Hematopoietic multipotent progenitor cell treated with erythropoietin and hydrocortisone succinate and interleukin-3 and kit ligand, for 6 days (in vitro differentiated cells): Measurements from ENCODE around the gene ZBTB5.
"Not testable (repeated sequence)": the region's sequence is repeated elsewhere in the genome, so short reads cannot be mapped to it uniquely, and the experiment has no call there.

Experiments
- DNase-seq: peaks from one replicate; pipeline ENCODE4 v3.0.0-alpha.2; 2015

ZBTB5 gene

DNA sequence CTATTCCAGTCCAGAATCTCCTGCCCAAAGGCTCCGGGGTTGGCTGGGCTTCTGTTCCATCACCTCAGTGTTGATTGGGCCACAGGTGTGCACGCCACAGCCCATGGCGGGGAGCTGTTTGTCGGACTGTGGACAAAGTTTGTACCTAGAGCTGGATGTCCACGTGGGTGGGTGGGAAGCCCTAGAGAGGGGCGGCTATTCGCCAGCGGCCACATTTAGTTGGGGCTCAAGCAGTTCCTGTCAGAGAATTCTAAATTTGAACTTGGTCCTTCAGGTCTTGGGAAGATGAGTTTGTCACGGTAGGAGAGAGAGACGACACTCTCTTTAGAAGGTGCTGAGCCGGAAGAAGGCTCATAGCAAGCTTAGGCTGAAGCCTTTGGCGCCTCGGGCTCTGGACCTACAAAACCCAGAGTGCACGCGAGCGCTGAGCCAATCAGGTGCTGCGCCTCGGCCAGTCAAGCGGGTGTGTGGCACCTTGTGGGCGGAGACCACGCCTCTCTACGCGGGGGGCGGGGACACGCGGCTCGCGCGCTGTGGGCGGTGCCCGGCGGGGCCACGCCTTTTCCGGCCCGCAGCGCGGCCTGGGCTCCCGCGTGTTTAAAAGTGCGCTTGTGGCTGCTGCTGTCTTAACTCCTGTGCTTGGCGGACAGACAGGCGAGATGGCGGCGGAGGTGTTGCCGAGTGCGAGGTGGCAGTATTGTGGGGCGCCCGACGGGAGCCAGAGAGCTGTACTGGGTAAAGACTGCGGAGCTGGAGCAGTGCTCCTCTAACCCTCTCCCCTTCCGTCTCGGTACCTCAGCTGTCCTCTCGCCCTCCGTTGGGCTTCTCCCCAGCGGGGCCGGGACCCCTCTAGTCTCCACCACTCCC, 20.4 kb upstream of the ZBTB5 start, which contains the start of gene POLR1E:
Gene POLR1E, plus strand, starts transcription at position 560 of the 867 bp plus-strand sequence. Its CDS starts 100 bp downstream, at position 660.
- peak; percentile 98 for DNase-seq

DNA sequence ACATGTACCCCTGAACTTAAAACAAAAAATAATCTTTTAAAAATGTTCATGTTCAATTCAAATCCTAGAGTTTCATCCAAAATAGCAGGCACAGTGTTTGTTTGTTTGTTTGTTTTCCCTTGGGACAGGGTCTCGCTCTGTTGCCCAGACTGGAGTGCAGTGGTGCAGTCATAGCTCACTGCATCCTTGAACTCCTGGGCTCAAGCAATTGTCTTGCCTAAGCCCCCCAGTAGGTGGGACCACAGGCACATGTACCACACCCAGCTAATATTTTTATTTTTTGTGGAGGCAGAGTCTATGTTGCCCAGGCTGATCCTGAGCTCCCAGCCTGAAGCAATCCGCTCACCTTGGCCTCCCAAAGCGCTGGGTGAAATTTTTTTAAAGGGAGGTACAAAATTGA, 15.5 kb upstream of the ZBTB5 start:
- DNase-seq, result peak; percentile 10

DNA sequence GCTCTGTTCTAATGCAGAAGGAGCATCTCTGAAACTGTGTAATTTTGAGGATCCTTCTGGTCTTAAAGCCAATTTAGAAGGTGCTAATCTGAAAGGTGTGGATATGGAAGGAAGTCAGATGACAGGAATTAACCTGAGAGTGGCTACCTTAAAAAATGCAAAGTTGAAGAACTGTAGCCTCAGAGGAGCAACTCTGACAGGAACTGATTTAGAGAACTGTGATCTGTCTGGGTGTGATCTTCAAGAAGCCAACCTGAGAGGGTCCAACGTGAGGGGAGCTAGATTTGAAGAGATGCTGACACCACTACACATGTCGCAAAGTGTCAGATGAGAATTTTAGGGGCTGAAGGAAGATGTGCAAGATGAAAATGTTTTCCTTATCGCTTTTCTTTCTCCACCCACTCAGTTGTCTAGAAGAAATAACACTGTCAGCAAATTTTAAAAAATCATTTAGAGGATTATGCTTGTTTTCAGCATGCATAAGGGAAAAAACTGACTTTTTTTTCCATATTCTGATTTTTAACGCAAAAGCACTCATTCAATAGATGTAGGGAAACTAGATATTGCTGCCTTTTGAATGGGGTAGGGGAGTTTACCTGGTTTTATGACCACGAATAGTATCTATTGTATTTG, 12.9 kb upstream of the ZBTB5 start:
- not testable (repeated sequence) for DNase-seq

DNA sequence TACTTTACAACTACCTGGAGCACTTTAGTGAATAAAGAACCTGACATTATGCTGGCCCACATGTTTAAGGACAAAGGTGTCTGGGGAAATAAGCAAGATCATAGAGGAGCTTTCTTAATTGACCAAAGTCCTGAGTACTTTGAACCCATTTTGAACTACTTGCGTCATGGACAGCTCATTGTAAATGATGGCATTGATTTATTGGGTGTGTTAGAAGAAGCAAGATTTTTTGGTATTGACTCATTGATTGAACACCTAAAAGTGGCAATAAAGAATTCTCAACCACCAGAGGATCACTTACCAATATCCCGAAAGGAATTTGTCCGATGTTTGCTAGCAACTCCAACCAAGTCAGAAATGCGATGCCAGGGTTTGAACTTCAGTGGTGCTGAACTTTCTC, 12.2 kb upstream of the ZBTB5 start:
- DNase-seq, result not testable (repeated sequence)

DNA sequence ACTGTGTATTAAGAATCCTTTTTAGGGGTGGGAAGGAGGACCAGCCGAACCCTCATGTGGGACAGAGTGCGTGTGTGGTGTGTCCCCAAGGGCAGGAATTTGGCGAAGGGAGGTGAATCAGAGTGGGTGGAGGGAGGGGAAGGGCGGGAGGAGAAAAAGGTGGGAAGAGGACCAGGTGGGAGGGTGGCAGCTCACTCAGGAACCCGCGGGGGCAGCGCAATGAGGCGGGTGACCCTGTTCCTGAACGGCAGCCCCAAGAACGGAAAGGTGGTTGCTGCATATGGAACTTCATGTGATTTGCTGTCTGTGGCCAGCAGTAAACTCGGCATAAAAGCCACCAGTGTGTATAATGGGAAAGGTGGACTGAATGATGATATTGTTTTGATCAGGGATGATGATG, 11.7 kb upstream of the ZBTB5 start:
- no peak for DNase-seq

DNA sequence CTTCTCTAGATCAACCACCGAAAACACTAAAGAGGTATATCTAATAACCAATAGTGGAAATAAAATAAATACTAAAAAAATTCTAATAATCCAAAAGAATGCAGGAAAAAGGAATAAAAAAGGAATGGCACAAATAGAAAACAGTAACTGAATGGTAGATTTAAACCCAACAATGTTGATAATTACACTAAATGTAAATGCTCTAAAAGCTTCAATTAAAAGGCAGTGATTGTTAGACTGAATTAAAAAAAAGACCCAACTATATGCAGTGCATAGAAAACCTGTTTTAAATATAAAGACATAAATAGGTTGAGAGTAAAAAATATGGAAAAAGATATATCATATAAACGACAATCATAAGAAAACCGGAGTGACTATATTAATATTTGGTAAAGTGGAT, 9.2 kb upstream of the ZBTB5 start:
- DNase-seq, result no peak

DNA sequence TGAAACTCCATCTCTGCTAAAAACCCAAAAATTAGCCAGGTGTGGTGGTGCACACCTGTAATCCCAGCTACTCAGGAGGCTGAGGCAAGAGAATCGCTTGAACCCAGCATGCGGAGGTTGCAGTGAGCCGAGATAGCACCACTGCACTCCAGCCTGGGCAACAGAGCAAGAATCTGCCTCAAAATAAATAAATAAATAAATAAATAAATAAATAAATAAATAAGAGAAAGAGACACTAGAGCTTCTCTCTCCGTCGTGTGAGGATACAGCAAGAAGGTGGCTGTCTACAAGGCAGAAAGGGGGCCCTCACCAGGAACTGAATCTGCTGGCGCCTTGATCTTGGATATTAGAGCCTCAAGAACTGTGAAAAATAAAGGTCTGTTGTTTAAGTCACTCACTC, 8.7 kb upstream of the ZBTB5 start:
- not testable (repeated sequence) for DNase-seq

DNA sequence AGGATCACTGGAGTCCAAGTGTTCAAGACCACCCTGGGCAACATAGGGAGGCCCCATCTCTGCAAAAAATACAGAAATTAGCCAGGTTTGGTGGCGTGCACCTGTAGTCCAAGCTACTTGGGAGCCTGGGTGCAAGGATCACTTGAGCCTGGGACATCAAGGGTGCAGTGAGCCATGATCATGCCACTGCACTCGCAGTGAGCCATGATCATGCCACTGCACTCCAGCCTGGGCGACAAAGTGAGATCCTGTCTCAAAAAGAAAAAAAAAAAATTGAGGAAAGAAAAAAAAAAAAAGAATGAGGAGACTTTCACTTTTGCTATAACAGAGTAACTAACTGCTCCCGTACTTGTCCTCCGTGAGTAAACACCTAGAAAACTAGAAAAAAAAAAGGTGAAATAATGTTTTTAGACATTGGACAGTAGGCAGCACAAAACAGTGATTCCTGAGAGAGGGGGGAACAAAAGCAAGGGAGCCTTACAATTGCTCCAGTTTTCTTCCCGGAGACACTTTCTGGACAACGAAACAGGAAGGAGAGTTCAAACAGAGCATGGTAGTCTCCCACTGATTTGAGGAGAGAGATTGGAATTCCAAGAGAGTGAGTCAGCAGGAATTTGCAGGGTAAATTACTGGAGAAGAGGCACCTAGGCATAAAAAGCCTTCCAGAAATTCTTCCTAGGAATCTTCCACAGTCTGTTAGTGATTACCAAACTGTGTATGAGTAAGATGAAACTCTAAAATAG, 6.9 kb upstream of the ZBTB5 start:
- no peak for DNase-seq

DNA sequence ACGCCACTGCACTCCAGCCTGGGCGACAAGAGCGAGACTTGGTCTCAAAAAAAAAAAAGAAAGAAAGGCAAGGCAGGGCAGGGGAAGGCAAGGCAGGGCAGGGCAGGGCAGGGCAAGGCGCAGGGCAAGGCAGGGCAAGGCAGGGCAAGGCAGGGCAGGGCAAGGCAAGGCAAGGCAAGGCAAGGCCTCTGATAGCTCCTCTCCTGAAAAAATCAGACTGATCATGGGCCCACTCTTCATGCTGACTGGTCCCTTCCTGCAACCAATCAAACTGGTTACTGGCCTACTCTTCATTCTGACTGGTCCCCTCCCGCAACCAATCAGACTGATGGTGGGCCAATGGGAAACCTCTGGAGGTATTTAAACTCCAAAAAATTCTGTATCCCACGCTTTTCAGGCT, 3.4 kb upstream of the ZBTB5 start:
- peak; percentile 31 for DNase-seq

DNA sequence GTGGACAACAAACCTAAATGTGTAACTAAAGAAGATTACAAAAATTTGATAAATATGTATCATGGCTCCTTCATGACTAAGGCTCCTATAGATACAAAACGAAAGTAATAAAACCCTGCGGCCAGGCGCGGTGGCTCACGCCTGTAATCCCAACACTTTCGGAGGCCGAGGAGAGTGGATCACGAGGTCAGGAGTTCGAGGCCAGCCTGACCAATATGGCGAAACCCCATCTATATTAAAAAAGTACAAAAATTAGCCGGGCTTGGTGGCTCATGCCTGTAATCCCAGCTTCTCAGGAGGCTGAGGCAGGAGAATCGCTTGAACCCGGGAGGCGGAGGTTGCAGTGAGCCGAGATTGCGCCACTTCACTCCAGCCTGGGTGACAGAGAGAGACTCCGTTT, 2.3 kb upstream of the ZBTB5 start:
- not testable (repeated sequence) for DNase-seq

DNA sequence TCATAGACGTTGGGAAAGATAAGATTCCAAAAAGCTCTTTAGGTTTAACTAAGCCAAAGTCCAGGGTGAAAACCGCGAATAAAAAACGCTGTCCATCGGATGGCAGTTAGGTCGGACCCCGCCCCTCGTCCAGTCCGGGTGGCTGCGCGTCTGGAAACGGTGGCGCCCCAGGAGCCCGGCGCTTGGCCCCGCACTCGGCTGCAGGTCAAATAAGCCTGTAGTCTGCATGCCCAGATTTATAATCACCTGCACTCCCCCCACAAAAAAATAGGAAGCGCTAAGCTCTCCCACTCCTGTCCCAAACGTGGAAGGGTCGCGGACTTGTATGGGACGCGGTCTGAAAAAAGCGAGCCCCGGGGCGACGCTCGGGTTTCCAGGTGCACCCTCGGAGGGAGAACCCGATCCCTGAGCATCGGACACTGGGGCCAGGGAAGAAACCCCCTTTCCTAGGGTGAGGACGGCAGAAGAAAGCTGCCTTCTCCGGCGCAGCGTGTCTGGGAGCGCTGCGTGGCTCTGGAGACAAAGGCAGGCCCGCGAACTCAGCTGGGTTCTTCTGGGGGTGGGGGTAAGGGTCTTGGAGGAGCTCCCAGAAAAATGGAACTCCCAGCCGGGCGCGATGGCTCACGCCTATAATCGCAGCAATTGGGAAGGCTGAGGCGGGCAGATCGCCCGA, 923 bp upstream of the ZBTB5 start:
- peak; percentile 80 for DNase-seq

DNA sequence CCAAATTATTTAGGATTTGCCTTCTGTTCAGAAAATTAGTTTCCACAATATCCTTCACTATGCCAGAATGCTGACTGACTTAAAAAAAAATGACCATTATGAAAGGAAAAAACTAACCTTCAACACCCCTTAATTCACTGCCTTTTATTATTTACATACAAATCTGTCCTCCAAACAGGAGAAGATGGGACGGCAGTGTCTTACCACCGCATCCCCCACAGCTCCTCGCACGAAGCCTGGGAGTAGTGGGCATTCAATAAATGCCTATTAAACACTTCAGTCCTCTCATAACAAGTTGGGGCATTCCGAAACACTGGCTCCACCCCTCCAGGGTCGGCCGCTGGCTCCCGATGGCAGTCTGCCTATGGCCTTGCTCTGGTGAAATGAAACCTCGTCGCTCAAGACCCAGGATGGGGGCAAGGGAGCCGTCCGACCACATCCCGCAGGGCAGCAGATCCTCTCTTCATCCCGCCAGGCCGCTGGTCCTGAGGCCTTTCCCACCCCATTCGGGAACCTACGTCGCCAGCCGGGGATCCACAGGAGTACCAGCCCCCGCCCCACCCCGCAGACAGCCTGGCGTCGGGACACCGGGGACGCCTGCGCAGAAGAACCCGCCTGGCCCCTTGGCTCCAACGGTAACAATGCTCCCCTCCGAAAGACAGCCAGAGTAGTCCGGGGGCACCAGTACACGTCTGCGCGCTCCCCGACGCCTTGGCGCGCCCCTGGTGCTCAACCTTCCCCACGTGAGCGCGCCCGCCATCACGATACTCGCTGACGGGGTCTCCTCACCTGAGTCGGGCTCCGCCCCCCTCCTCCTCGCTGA, 613 bp downstream of the ZBTB5 start:
- peak; percentile 77 for DNase-seq

DNA sequence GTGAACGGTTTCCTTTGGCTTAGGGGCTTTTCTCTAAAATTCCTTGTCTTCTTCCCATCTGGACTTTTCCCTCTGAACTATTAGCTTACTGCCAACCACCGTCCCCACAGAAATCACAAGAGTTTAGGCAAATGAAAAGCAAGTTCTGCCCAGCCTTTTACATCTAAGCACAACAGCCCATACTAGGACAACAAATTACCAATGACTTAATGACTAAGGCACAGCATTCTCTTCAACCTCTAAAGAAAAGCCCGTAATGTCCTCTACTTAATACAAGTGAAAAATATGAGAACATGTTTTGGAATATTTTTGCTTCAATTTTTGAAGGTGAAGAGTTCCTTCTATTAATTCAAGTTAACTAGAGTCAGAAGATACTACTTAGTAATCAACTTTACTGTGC, 1.2 kb downstream of the ZBTB5 start:
- no peak for DNase-seq

DNA sequence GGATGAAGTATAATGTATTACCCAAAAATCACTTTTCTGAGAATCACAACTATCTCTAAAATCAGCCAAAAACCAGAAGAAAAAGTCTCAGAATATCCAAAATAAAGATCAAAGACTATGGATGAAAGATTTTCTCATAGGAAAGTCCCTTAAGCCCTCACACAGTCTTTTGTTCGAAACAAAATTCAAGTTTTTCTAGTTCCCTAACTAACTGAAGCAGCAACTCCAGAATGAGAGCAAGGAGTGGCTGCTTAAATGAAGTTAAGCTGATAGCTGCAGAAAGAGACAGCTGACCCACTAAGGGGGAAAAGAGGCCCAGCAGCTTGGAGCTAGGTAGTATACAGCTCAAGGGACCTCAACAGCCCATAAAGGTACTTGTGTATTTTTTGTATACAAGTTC, 8.4 kb downstream of the ZBTB5 start:
- DNase-seq, result no peak

DNA sequence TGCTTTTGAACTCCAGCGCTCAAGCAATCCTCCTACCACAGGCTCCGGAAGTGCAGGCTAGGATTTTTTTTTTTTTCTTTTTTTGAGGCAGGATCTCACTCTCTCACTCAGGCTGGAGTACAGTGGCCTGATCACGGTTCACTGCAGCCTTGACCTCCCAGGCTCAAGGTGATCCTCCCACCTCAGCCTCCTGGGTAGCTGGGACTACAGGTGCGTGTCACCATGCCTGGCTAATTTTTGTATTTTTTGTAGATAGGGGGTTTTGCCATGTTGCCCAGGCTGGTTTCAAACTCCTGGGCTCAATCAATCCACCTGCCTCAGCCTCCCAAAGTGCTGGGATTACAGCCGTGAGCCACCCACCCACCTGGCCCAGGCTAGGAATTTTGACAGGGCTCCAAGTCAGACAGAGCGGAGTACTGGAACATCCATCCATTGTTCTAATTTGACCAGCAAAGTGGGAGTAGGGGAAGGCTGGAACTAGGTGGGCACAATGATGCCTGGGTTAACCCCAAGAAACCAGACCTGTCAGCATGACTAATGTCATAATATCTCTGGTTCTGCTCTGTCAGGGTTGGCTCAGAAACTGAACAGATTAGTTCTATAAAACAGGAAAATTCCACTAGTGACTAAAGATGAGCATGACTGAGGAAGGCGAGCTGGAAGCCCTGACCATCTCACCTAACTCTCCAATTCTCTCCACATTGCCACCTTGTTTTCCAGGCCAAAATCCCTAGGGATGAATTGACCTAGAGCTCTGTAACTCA, 9.2 kb downstream of the ZBTB5 start:
- DNase-seq, result no peak

DNA sequence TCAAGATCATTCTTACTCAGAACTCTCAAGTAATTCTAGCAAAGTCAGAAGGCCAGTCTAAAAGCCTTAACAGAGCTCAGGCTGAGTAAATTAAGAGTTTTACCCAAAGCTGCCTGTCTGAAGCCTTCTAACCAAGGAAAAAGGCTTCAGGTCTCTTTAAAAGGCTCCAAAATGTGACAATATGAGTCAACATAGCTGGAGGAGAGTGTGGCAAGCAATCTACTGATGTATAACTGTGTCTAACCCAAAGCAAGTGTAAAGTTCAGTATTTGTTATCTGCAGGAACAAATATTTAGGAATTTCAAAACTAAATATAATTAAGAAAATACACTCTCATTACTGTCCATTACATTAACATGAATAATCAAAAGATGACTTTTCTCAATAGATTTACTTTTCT, 11.0 kb downstream of the ZBTB5 start:
- no peak for DNase-seq

DNA sequence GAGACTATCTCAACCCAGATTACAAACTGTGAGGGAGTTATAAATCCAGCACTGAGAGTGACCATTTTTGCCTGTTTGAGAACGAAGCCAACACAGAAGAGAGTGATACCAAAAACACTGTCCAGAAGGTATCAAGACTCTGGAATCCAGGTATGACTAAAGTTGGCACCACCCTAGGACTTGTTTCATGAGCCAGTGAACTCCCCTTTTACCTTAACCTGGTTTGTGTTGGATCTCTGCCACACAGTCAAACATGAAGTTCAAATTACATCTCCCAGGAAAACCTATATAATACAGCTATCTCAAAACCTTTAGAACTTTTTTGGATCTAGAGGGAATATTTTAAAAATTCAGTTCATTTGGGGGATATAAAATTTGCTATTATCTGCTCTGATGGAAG, 11.4 kb downstream of the ZBTB5 start:
- no peak for DNase-seq

DNA sequence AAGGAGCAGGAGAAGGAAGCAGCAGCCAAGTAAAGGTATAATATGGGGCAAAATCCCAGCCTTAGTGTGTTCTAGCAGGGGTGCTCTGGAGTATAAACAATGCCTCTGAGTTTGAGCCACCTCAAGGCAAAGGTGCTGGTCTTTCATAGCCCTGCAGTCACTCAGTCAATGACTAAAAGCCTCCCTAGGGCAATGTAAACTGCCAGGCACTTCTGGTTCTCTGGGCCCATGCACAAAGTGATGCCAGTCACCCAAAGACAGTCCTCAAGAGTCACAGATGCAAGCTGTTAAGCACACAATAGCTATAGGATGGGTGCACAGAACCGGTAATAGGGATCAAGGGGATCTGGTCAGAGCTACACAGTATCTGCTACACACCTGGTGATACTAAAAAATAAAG, 12.6 kb downstream of the ZBTB5 start:
- DNase-seq, result no peak

DNA sequence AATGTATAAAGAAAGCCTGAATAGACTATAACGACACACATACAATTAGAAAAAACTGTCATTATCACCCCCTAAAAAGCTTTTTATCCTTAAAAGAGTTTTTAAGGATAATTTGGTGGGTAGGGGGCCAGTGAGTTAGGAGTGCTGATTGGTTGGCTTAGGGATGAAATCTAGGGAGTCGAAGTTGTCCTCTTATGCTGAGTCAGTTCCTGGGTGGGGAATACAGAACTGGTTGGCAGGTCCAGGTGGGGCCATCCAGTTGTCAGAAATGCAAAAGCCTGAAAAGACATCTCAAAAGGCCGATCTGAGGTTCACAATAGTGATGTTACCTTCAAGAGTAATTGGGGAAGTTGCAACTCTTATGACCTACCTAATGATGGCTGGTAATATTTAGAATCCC, 13.6 kb downstream of the ZBTB5 start:
- DNase-seq, result no peak

DNA sequence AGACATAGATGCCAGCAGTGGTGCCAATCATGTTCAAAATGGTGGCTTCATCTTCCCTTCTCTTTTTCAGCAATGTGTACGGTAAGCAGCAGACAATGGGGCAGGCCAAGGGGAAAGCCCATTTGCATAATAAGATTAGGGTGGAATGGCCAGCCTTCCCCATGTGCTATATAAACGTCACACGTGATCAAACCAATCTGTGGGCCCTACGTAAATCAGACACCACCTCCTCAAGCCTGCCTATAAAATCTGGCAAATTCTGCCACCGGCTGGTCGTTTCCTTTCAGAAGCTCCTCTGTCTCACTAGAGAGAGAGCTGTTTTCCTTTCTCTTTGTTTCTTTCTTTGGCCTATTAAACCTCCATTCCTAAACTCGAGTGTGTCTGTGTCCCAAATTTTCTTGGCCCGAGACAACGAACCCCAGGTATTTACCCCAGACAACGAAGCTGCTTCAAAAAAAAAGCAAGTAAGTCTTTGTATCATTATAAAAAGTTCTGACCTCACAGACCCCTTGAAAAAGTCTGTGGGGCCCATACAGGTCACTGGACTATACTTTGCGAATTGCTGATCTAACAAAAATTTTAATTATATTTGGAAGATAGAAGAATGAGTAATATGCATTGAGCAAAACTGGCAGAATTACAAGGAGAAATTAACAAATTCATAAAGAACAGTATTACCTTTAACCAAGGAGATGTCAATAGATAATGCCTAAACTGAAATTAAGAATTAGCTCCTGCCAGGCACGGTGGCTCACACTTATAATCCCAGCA, 15.2 kb downstream of the ZBTB5 start:
- DNase-seq, result no peak

DNA sequence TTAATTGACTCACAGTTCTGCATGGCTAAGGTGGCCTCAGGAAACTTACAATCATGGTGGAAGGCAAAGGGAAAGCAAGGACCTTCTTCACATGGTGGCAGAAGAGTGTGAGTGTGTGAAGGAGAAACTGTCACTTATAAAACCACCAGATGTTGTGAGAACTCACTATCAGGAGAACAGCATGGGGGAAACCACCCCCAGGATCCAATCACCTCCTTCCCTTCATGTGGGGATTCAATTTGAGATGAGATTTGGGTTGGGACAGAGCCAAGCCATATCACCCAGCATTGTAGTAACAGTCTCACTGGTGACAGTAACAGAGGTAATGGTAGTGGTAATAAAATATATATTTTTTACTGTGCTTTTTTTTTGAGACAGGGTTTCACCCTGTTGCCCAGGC, 18.1 kb downstream of the ZBTB5 start:
- peak; percentile 61 for DNase-seq
